Transverse colon (tissue), 3 donors: ENCODE data around the gene PARP3.

Experiments used
- EP300 ChIP-seq: sonication (generic); formaldehyde crosslinking; IDR thresholded peaks from one replicate; pipeline ENCODE4 v1.6.1; 2017; ENCODE audit warnings: antibody characterized with exemption, low read depth
- POLR2AphosphoS5 ChIP-seq, 3 donors: sonication (generic); formaldehyde crosslinking; IDR thresholded peaks; one replicate each; pipeline ENCODE4 v1.6.1; 2016; ENCODE audit warnings: antibody characterized with exemption in 3 of 3

DNA sequence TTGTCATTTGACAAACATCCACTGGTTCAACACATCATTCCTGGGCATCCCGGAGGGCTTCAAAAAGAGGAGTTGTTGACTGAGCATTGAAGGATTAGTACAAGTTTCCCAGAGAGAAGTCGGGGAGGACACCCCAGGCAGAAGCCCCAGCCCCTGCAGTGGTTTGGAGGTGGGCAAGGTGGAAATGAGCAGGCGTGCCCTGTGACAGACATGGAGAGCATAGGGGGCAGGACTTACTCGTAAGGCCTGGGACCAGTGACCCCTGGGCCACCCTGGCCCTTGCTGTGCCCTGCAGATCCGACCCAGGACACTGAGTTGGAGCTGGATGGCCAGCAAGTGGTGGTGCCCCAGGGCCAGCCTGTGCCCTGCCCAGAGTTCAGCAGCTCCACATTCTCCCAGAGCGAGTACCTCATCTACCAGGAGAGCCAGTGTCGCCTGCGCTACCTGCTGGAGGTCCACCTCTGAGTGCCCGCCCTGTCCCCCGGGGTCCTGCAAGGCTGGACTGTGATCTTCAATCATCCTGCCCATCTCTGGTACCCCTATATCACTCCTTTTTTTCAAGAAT is 5.9 kb downstream of the PARP3 start:
- TF ChIP-seq EP300 (no peak), POLR2AphosphoS5 (IDR thresholded peaks at IDR 0.05) (no peak)
